Endothelial cell of umbilical vein (primary cell): ENCODE measurements around the gene RNLS. TPM values are rescaled to one million over a fixed set of nuclear protein-coding genes. Genes with fewer than 3 reads are reported as not detected.

ENCODE experiments used
- BruUV-seq: library from RNA; stranded (reverse); fragments of 400-500 nt; replicated peaks from 2 replicates; lab custom pipeline; 2021; lab: Mats Ljungman, UMichigan
- CTCF ChIA-PET: fragments of 300-600, 350-600 bp; sonication (Branson Sonifier 250); formaldehyde crosslinking; loops from one replicate; lab custom pipeline; 2021; ENCODE audit warnings: antibody characterized with exemption, inconsistent platforms; lab: Charles Lee
- POLR2A ChIA-PET: fragments of 300-600, 350-600 bp; sonication (Branson Sonifier 250); formaldehyde crosslinking; loops from one replicate; lab custom pipeline; 2021; ENCODE audit warnings: antibody characterized with exemption, inconsistent platforms; lab: Charles Lee
- DNase-seq: peaks from one replicate; pipeline ENCODE4 v3.0.0-alpha.2; 2011; ENCODE audit warnings: low read depth, low spot score
- FAIRE-seq: peaks from 2 replicates; lab custom pipeline; 2011; peaks lifted over from hg19 to GRCh38; lab: Jason Lieb, UNC
- H2AFZ ChIP-seq: 2 replicates; pipeline ENCODE4 v1.6.0; 2012; ENCODE audit warnings: low read depth, low read length, control low read depth, inconsistent platforms
- H3K27ac ChIP-seq: 2 replicates; pipeline ENCODE4 v1.5.1; 2011; ENCODE audit warnings: low read depth, mild to moderate bottlenecking, control low read depth, low read length, moderate library complexity; ENCODE audit not compliant: insufficient read depth
- H3K27me3 ChIP-seq, 2 experiments: 2 replicates each; pipeline versions ENCODE4 v1.6.0 to v1.6.1; 2011; ENCODE audit warnings: low read length in 2 of 2, mixed read lengths in 1 of 2; ENCODE audit not compliant: control insufficient read depth in 2 of 2, insufficient read depth in 2 of 2
- H3K36me3 ChIP-seq, 2 experiments: 2 replicates in 1 of 2; 3 replicates in 1 of 2; pipeline ENCODE4 v1.5.1; 2011; ENCODE audit warnings: low read length in 2 of 2, mild to moderate bottlenecking in 1 of 2, moderate library complexity in 1 of 2; ENCODE audit not compliant: control insufficient read depth in 2 of 2, insufficient read depth in 2 of 2; ENCODE audit errors: extremely low read depth in 1 of 2
- H3K4me1 ChIP-seq: 3 replicates; pipeline ENCODE4 v1.5.1; 2011; ENCODE audit warnings: mild to moderate bottlenecking, low read length; ENCODE audit not compliant: control insufficient read depth, insufficient read depth; ENCODE audit errors: extremely low read depth
- H3K4me2 ChIP-seq: 2 replicates; pipeline ENCODE4 v1.6.1; 2011; ENCODE audit warnings: low read length, control low read depth, mixed read lengths; ENCODE audit not compliant: insufficient read depth
- H3K4me3 ChIP-seq, 3 experiments: fragments of 200-600 bp in 1 of 3; sonication (generic), shearing (Covaris generic) in 1 of 3; replicated peaks in 1 of 3; 2 replicates each; pipeline ENCODE4 v1.5.1; 2011 to 2016; ENCODE audit warnings: control low read depth in 3 of 3, low read length in 3 of 3, mild to moderate bottlenecking in 2 of 3, inconsistent platforms in 1 of 3, low read depth in 1 of 3, moderate library complexity in 1 of 3; ENCODE audit not compliant: insufficient read depth in 1 of 3
- H3K79me2 ChIP-seq: 2 replicates; pipeline ENCODE4 v1.6.0; 2012; ENCODE audit warnings: low read length, inconsistent platforms; ENCODE audit not compliant: control insufficient read depth, insufficient read depth
- H3K9ac ChIP-seq: replicated peaks from 2 replicates; pipeline ENCODE3; 2011; ENCODE audit warnings: low read length, control low read depth; ENCODE audit not compliant: insufficient read depth; ENCODE audit errors: extremely low read depth
- H3K9me1 ChIP-seq: replicated peaks from 3 replicates; pipeline ENCODE4 v1.6.0; 2011; ENCODE audit warnings: mild to moderate bottlenecking, low read length; ENCODE audit not compliant: control insufficient read depth, insufficient read depth; ENCODE audit errors: extremely low read depth
- H3K9me3 ChIP-seq: replicated peaks from 2 replicates; pipeline ENCODE4 v1.5.1; 2012; ENCODE audit warnings: low read length, inconsistent platforms; ENCODE audit not compliant: control insufficient read depth, insufficient read depth
- H4K20me1 ChIP-seq: replicated peaks from 2 replicates; pipeline ENCODE3; 2011; ENCODE audit warnings: mild to moderate bottlenecking, low read length; ENCODE audit not compliant: control insufficient read depth, insufficient read depth; ENCODE audit errors: extremely low read depth
- CTCF ChIP-seq, 2 donors: IDR thresholded peaks; 1 replicate in 1 of 2; 2 replicates in 1 of 2; pipeline ENCODE4 v1.5.1; 2011; ENCODE audit warnings: low read length in 2 of 2, mild to moderate bottlenecking in 2 of 2, moderate library complexity in 2 of 2, control low read depth in 1 of 2, inconsistent platforms in 1 of 2, low read depth in 1 of 2; ENCODE audit not compliant: insufficient read depth in 1 of 2; ENCODE audit errors: extremely low read depth in 1 of 2
- EZH2 ChIP-seq: IDR thresholded peaks from 2 replicates; pipeline ENCODE4 v1.6.1; 2012; ENCODE audit warnings: borderline replicate concordance, low read depth, mild to moderate bottlenecking, moderate library complexity, low read length, inconsistent platforms; ENCODE audit not compliant: severe bottlenecking
- FOS ChIP-seq: IDR thresholded peaks from 2 replicates; pipeline ENCODE4 v1.6.1; 2011; ENCODE audit warnings: mild to moderate bottlenecking, low read length, moderate library complexity, borderline replicate concordance; ENCODE audit not compliant: insufficient read depth
- GATA2 ChIP-seq: IDR thresholded peaks from 2 replicates; pipeline ENCODE4 v1.7.0; 2011; ENCODE audit warnings: low read depth, mild to moderate bottlenecking, moderate library complexity, mixed read lengths, low read length; ENCODE audit not compliant: insufficient read length, insufficient read depth
- JUN ChIP-seq: IDR thresholded peaks from 2 replicates; pipeline ENCODE4 v1.6.1; 2011; ENCODE audit warnings: borderline replicate concordance, low read depth; ENCODE audit not compliant: insufficient read length, insufficient read depth
- MAX ChIP-seq: IDR thresholded peaks from 2 replicates; pipeline ENCODE4 v1.6.1; 2011; ENCODE audit not compliant: insufficient read depth, insufficient read length
- MYC ChIP-seq: IDR thresholded peaks from one replicate; pipeline ENCODE4 v1.6.1; 2011; ENCODE audit warnings: mild to moderate bottlenecking, low read depth, low read length
- POLR2A ChIP-seq: IDR thresholded peaks from 2 replicates; pipeline ENCODE4 v1.6.1; 2012; ENCODE audit warnings: low read depth, mild to moderate bottlenecking, control low read depth, low read length
- POLR2AphosphoS5 ChIP-seq: IDR thresholded peaks from 2 replicates; pipeline ENCODE4 v1.6.1; 2012; ENCODE audit warnings: low read depth, mild to moderate bottlenecking, control low read depth, low read length, moderate library complexity; ENCODE audit not compliant: insufficient read depth
- dilution Hi-C: fragments of 300-500 bp; cut with MboI; formaldehyde crosslinking; loops from one replicate; pipeline ENCODE4 v1.15.0; 2019; ENCODE audit warnings: low sequenced_read_pairs; ENCODE audit not compliant: extremely low pct_ligation_motif_present
- intact Hi-C: fragments of 100-400 bp; cut with micrococcal nuclease; formaldehyde crosslinking; loops from one replicate; pipeline ENCODE4 v1.10.0; 2022
- polyA plus RNA-seq, 4 experiments: library from polyadenylated mRNA; depleted of rRNA in 3 of 4; stranded (reverse) in 3 of 4; unstranded in 1 of 4; fragments of >200 nt; gene quantifications; 2 replicates each; pipeline versions ENCODE4 v1.2.1 to v1.2.3, GENCODE V29; 2011 to 2012; ENCODE audit warnings: missing spikeins in 1 of 4
- total RNA-seq: library from RNA; stranded (reverse); gene quantifications from 2 replicates; pipeline ENCODE4 v1.2.3, GENCODE V29; 2021

Gene RNLS
- total and polyA plus RNA-seq, 2 donors (not counting 3 experiments of a cell fraction or from before 2014, with no cell fraction given), result 2.5 to 4.6 TPM

DNA sequence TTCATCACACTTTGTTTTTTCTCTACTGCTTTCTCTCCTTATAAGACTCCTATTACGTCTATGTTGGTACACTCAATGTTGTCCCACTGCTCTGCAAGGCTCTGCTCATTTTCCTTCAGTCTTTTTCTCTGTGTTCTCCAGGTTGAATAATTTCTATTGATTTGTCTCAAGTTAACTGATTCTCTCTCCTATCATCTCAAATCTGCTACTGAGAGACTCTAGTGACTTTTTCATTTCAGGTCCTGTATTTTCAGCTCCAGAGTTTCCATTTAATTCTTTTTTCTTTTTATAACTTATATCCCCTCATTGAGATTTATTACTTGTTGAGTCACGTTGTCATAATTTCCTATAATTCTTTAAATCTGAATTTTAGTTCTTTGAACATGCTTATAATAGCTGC is 100.9 kb downstream of the RNLS start:
- no peak overlapping the region for H3K27ac ChIP-seq
- no peak overlapping the region for H2AFZ ChIP-seq
- H3K4me3 ChIP-seq, result no peak overlapping the region
- no peak overlapping the region for H3K4me2 ChIP-seq
- no TSS peak for BruUV-seq
- H4K20me1 ChIP-seq, result no peaks in the 10 kb centered on the region
- intact Hi-C loops (no loop called here), dilution Hi-C loops (no loop called here)
- H3K27me3 ChIP-seq, result no peaks in the 10 kb centered on the region
- H3K9me3 ChIP-seq, result no peaks in the 10 kb centered on the region
- H3K36me3 ChIP-seq, result no peaks in the 10 kb centered on the region
- no peak for DNase-seq
- POLR2A ChIA-PET, result no interaction called here
- TF ChIP-seq CTCF (IDR thresholded peaks at IDR 0.05; ENCODE audit: extremely low read depth in 1 of 2, insufficient read depth in 1 of 2, low read depth in 1 of 2, low read length in 2 of 2) (no peak), POLR2A (no peak), EZH2 (no peak), FOS (no peak), POLR2AphosphoS5 (no peak), GATA2 (no peak), MAX (no peak), MYC (no peak), JUN (no peak)
- CTCF ChIA-PET, result no interaction called here
- H3K9ac ChIP-seq, result no peak overlapping the region
- H3K4me1 ChIP-seq, result no peaks in the 10 kb centered on the region
- H3K9me1 ChIP-seq, result no peaks in the 10 kb centered on the region
- FAIRE-seq, result no peak
- H3K79me2 ChIP-seq, result no peaks in the 10 kb centered on the region
